ENCODE results near the gene GRM8.

DNA sequence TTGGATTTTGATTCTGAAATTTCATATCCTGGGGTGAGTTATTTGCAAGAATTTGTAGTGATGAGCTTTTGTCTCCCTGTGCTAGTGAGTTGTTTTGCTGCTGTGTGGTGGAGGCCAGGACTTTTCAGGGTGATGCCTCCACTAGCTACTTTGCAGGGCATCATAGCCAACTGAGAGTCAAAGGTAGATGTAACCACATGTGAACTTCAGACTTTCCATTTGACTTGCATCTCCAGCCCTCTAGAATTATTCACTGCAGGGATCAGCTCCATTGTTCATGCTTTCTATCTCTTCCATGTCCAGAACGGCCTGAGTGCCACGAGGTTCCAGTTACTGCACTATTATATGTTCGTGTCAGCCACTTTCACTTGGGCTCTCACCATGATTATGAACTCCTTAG lies 534.3 kb downstream of the GRM8 start:
- TF ChIP-seq, protein P1, sequence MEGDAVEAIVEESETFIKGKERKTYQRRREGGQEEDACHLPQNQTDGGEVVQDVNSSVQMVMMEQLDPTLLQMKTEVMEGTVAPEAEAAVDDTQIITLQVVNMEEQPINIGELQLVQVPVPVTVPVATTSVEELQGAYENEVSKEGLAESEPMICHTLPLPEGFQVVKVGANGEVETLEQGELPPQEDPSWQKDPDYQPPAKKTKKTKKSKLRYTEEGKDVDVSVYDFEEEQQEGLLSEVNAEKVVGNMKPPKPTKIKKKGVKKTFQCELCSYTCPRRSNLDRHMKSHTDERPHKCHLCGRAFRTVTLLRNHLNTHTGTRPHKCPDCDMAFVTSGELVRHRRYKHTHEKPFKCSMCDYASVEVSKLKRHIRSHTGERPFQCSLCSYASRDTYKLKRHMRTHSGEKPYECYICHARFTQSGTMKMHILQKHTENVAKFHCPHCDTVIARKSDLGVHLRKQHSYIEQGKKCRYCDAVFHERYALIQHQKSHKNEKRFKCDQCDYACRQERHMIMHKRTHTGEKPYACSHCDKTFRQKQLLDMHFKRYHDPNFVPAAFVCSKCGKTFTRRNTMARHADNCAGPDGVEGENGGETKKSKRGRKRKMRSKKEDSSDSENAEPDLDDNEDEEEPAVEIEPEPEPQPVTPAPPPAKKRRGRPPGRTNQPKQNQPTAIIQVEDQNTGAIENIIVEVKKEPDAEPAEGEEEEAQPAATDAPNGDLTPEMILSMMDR (IDR thresholded peaks at IDR 0.05; ENCODE audit: poor library complexity, severe bottlenecking): no peak
- no peak for TF ChIP-seq RAD21 (conservative IDR thresholded peaks at IDR 0.05)
- no peak for TF ChIP-seq POLR2AphosphoS5 (IDR thresholded peaks at IDR 0.05)
- no peak for TF ChIP-seq EP300 (conservative IDR thresholded peaks at IDR 0.05; ENCODE audit: poor library complexity, severe bottlenecking)
- TF ChIP-seq MXI1 (conservative IDR thresholded peaks at IDR 0.05; ENCODE audit: poor library complexity, severe bottlenecking): no peak
- no peak for TF ChIP-seq TAF1 (IDR thresholded peaks at IDR 0.05; ENCODE audit: low read depth)
- TF ChIP-seq, protein P2, sequence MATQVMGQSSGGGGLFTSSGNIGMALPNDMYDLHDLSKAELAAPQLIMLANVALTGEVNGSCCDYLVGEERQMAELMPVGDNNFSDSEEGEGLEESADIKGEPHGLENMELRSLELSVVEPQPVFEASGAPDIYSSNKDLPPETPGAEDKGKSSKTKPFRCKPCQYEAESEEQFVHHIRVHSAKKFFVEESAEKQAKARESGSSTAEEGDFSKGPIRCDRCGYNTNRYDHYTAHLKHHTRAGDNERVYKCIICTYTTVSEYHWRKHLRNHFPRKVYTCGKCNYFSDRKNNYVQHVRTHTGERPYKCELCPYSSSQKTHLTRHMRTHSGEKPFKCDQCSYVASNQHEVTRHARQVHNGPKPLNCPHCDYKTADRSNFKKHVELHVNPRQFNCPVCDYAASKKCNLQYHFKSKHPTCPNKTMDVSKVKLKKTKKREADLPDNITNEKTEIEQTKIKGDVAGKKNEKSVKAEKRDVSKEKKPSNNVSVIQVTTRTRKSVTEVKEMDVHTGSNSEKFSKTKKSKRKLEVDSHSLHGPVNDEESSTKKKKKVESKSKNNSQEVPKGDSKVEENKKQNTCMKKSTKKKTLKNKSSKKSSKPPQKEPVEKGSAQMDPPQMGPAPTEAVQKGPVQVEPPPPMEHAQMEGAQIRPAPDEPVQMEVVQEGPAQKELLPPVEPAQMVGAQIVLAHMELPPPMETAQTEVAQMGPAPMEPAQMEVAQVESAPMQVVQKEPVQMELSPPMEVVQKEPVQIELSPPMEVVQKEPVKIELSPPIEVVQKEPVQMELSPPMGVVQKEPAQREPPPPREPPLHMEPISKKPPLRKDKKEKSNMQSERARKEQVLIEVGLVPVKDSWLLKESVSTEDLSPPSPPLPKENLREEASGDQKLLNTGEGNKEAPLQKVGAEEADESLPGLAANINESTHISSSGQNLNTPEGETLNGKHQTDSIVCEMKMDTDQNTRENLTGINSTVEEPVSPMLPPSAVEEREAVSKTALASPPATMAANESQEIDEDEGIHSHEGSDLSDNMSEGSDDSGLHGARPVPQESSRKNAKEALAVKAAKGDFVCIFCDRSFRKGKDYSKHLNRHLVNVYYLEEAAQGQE (IDR thresholded peaks at IDR 0.05; ENCODE audit: borderline replicate concordance): no peak

All from neural cell (in vitro differentiated cells).